IPS-18c (cell line): Measurements from ENCODE around the gene METTL1.
A peak's percentile ranks its signal among the peaks of the same experiment; 100 is the strongest.

Source experiments
- H3K4me3 ChIP-seq: 2 replicates; pipeline ENCODE4 v1.7.0; 2013; ENCODE audit warnings: low read depth, mild to moderate bottlenecking, low read length, moderate library complexity; ENCODE audit not compliant: insufficient read depth
- H3K9me3 ChIP-seq: one replicate; pipeline ENCODE4 v1.6.1; 2013; ENCODE audit warnings: mild to moderate bottlenecking, low read length, moderate library complexity; ENCODE audit not compliant: control insufficient read depth, insufficient read depth

The METTL1 gene

DNA sequence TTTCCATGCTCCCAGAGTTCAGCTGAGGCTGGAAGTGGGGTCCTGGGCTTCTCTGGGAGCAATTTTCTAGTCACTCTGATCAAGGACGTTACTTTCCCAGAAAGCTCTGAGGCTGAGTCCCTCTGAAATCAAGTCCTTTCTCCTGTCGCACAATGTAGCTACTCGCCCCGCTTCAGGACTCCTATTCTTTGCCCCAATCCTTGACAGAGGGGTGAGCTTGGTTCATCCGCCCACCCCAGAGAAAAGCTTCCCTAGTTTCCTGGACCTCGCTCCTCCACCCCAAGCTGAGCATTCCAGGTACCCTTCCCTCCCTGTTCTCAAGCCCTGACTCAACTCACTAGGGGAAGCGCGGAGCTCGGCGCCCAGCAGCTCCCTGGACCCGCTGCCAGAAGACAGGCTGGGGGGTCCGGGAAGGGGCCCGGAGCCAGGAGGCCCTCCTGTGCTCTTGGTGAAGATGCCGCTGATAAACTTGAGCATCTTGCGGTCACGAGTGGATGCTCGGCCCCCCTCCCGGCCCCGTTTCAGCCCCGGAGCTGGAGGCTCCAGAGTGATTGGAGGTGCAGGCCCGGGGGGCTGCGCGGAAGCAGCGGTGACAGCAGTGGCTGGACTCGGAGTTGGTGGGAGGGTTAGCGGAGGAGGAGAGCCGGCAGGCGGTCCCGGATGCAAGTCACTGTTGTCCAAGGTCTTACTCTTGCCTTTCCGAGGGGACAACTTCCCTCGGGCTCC is 35.0 kb downstream of the METTL1 start:
- peak overlapping the region; percentile 53 for H3K4me3 ChIP-seq

DNA sequence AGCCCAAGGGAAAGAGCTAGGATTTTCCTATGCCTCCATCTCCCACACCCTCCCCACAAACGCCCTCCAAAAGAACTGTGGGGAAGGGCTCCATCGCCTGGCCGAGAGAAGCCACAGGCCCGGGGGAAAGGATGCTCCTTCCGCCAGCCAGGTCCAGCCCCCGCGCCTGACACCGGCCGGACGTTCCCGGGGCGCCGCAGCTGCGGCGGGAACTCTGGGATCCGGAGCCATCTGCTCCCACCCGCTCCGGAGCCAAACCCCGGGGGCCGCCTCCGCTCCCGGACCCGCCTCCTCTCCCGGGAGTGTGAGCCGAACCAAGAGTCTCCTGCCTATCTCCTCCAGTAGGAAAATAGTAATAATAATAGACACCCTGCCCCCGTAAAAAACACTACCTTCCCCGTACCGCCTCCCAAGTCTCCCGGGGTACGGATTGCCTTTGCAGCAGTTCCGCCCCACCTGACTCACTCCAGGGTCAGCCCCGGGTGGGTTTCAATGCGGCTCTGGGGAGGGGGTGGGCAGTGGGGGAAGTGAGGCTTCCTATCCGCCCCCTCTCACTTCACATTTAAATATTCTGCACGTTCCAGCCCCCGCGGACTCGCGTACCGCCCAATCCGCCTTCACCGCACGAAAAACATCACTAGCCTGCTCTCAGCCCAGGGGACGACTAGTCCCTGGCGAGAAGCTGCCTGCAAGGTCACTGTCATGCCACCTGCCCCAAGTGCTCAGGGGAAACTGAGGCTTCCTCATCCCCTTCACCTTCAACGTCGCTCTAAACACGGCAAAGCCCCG is 35.8 kb downstream of the METTL1 start:
- no peaks in the 10 kb centered on the region for H3K9me3 ChIP-seq
- H3K4me3 ChIP-seq: peak overlapping the region; percentile 53

More for the DNA sequence above, 35.0 kb downstream of the METTL1 start:
- no peaks in the 10 kb centered on the region for H3K9me3 ChIP-seq

DNA sequence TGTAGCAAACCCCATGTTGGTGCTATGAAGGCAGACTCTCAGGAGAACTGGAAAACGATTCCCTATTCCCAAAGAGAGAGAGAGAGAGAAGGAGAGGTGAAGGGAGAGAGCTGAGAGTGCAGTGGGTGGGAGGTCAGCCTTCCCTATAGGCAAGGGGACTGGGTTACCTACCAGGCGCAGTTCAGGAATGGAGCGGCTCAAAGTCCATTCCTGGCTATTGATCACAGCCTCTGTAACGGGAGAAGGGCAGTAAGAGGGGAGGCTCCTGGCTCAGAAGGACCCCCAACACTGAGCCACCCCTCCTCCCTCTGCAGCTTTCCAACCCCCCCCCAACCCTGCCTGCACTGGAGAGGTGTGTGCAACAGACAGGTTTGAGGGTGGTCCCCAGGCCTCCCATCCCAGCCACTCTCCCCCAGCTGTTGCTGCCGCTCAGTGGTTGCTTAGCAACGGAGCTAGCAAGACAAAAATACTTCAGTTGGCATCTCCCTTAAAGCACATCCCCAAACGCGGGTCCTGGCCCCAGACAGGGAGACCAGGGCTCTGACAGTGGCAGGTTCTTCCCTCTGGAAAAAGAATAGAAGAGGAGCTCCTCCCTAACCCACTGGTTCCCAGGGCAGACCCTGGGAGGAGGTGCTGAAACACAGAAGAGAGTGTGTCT is 36.6 kb downstream of the METTL1 start:
- H3K4me3 ChIP-seq: no peak overlapping the region

DNA sequence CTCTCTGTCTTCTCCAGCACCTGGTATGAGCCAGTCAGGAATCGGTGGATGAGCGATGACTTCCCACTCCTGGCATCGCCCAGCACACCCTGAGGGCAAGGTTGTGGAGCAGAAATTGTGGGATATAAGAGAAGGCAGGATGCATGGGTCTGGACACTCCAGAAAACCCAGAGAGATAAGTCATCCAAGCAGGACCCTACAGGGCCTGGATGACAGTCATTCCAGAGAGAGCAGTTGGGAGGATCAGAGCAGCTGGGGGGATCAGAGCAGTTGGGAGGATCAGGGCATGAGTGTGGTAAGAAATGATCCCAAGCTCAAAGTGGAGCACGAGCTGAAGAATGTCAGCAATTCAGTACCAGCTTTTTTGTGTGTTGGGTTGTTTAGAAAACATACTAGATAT is 37.3 kb downstream of the METTL1 start:
- H3K4me3 ChIP-seq: no peak overlapping the region
- H3K9me3 ChIP-seq: no peaks in the 10 kb centered on the region

More for the DNA sequence above, 36.6 kb downstream of the METTL1 start:
- H3K9me3 ChIP-seq: no peaks in the 10 kb centered on the region

DNA sequence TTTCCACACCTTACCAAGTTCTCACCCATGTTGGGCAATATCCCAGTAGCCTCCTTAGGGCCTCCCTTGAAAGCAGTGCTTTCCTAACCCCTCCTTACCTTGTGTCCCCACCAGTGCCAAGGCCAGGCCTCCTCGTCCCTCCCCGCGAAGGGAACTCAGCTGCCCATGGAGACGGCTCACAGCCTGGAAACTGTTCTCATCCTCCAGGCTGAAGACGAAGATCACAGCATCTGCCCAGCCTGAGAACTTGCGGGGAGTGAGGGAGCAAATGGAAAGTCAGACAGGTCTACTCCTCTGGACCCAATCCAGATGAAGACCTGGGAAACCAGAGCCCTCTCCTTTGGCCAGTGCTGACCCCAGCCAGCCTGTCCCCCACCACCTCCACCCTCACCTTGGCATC is 38.0 kb downstream of the METTL1 start:
- no peak overlapping the region for H3K4me3 ChIP-seq
- no peaks in the 10 kb centered on the region for H3K9me3 ChIP-seq

DNA sequence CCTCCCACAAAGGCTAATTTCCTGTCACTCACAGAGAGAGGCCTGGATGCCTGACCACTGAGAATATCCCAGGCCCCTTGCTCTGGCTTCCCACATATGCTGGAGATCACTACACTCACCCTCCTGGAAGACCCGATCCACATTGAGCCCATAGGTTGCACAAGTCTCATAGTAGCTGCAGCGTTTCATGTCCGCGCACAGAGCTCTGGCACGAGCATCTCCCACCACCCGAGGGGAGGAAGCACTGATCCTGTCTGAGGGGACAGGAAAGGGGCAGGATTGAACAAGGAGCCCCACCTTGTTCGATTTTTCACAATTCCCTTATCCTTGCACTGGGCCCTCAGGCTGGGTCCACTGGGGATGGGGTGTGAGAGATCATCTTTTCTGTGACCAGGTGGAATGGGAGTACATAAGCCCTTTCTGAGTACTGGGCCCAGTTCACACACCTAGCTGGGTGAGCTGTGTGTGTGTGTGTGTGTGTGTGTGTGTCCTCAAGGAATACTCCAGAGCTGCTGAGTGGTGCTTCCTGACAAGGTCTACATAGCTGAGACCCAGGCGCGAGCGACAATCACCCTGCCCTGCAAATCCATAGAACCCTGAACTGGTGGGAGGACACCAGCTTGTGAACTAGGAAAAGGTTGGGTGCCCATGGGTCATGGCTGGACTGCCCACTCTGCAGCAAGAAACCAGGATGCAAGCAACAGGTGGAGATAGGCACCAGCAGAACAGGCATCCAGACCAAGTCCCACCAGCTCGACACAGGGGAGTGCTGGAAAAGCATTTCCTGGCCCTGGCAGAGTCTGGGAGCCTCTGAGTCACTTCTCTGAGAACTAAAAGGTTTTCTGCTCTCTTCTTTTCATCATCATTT is 38.9 kb downstream of the METTL1 start:
- no peaks in the 10 kb centered on the region for H3K9me3 ChIP-seq
- no peak overlapping the region for H3K4me3 ChIP-seq

DNA sequence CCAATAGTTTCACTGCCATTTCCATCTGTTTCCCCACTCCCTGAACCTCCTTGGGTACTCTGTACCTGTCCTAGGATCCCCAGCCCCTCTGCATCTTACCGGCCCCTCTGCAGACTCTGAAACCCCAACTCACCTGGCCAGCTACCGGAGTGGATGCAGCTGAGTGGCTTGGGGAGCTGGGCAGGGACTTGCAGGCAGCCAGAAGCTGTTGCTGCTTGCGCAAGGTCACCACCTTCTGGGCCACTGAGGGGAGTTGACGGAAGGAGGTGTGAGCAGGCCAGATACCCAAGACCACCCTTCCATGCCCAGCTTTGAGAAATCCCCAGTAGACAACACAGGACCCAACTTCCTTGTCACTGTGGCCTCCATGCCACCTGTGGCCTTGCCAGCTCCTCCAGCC is 39.6 kb downstream of the METTL1 start:
- H3K9me3 ChIP-seq: no peaks in the 10 kb centered on the region
- no peak overlapping the region for H3K4me3 ChIP-seq

DNA sequence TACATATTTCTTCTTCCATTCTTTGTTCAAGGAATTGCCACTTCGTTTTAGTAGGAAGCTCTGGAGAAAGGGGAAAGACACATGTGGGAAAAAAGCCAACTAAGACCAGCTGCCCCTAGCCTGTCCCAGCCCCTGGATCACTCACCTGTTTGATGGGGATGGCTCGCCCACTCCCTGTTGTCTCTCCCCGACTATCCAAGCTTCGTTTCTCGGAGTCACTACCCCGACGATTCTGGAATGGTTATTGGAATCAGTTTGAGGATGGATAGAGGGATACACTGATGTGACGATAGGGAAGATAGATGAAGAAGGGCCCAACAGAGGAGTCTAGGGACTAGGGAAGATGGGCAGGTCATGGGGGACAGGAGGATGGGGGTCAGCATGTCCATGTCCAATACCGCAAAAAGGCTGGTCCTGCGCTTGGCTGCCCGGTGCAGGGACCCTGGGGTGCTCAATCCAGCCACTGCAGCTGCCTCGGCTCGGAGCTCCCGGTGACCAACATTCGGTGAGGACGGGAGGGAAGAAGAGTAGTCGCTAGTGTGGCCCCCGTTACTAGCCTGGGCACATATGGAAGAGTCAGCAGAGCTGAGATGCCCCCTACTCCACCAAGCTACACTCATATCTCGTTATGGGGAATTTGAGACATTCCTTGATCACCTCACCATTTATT is 40.4 kb downstream of the METTL1 start:
- H3K9me3 ChIP-seq: no peaks in the 10 kb centered on the region
- H3K4me3 ChIP-seq: no peak overlapping the region

DNA sequence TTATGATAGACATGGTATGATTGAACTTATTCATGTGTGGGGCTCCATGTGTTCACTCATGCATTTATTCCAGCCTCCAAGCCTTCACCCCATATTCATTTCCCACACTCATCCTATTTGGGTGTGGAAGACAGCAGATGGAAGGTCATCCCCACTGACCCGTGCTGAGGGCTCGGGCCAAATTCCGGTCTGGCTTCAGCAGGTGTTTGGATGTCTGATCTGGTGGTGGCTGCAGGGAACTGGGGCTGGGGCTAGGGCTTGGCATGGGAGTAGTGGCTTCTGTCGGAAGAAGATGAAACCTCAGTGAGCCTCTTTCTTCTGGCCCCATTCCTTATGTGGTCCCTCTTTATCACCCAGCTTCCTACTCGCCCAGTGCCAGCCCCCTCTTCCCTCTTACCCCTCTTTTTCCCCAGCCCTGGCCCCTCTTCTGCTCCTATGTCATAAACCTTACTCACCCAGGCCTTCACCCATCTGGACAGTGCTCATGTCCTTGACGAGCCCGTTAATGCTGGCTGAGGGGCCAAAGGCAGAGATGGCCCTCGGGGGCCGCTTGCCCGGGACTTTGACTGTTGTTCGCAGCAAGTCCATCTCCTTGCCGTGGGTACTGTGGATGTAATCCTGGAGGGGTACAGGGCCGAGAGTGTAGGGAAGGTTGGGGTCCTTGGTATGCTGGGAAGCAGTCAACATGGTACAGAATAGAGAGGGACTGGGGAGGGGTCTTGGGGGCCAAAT is 41.4 kb downstream of the METTL1 start:
- no peaks in the 10 kb centered on the region for H3K9me3 ChIP-seq

DNA sequence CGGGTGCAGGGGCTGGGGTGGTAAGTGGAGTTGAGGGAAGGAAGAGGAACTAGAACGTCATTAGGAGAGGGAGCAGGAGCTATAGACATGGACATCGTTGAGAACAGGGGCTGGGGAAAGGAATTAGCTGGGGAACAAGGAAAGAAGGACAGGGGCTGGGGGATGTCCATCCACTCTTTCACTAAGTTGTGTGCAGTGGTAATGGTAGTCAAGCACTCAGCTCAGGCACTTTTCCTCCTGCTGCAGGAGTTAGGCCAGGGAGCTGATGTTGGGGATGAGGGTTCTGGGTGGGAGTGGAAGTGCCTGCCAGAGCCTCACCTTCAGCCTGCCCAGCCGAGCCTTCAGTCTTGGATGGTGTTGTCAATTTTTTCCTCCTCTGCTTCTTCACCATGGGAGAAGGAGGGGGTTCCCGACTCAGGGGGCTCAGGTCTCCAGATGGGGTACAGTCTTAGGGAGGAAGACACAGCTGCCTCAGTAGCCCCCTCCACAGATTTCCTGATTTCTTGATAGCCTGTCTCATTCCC is 42.5 kb downstream of the METTL1 start:
- H3K4me3 ChIP-seq: no peak overlapping the region
- H3K9me3 ChIP-seq: no peaks in the 10 kb centered on the region

More for the DNA sequence above, 41.4 kb downstream of the METTL1 start:
- H3K4me3 ChIP-seq: no peak overlapping the region

DNA sequence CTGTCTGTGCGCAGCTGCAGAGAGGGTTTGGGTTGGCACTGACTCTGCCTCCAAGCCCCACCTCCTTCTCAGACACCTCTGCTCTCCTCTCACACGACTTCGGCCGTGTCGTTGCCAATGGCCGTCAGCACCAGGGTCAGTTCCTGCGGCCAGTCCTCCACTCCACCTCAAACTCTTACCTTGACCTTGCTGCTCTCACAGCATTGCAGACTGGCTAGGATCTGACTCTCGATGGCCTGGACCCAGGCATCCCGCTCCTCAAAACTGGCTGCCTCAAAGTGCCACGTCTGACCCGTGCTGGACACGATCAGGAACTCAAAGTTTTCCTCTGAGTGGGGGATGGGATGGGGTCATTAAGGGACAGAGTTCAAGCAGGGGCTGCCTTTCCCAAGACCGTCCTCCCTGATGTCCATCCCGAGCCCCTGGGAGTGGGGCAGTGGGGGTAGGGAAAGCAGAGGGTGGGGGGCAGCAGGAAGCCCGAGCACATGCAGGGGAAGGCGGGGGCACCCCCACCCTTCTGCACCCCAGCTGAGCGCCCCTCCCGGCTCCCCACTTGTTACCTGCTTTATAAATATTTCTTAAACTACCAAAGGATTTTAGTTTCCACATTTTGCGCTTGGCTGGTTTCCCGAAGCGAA is 44.0 kb downstream of the METTL1 start:
- H3K4me3 ChIP-seq: peak overlapping the region; percentile 40; the same call in 1 of the 2 replicates
- no peaks in the 10 kb centered on the region for H3K9me3 ChIP-seq

DNA sequence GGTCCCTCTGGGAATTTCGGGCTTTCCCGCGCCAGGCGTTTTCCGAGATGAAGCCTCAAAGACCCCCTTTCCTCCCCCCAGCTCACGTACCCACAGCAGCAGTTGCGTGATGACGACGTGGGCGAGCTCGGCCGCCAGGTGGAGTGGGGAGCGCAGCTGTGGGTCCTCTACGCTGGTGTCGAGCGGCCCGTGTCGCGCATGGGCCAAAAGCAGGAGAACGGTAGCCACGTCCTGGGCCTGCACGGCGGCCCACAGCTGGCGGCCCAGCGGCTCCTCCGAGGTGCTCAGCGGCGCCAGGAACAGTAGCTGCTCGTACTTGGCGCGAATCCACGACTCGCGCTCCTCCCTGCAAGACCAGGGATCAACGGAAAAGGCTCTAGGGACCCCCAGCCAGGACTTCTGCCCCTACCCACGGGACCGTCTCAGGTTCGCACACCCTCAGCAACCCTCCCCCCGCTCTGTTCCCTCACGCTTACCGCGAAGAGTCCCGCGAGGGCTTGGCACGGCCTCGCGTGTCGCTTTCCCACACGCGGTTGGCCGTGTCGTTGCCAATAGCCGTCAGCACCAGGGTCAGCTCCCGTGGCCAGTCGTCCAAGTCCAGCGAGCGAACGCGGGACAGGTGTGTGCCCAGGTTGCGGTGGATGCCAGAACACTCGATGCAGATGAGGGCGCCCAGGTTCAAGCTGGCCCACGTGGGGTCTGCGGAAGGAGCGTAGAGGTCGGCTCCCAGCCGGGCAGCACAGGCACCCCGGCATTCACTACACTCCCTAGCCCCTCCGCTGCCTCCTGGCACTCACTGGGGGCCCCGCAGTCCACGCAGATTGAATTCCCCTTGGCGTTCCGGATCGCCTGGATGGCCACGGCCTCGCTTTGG is 44.8 kb downstream of the METTL1 start:
- Histone ChIP-seq H3K4me3 (peak overlapping the region; percentile 63), H3K9me3 (no peaks in the 10 kb centered on the region)

DNA sequence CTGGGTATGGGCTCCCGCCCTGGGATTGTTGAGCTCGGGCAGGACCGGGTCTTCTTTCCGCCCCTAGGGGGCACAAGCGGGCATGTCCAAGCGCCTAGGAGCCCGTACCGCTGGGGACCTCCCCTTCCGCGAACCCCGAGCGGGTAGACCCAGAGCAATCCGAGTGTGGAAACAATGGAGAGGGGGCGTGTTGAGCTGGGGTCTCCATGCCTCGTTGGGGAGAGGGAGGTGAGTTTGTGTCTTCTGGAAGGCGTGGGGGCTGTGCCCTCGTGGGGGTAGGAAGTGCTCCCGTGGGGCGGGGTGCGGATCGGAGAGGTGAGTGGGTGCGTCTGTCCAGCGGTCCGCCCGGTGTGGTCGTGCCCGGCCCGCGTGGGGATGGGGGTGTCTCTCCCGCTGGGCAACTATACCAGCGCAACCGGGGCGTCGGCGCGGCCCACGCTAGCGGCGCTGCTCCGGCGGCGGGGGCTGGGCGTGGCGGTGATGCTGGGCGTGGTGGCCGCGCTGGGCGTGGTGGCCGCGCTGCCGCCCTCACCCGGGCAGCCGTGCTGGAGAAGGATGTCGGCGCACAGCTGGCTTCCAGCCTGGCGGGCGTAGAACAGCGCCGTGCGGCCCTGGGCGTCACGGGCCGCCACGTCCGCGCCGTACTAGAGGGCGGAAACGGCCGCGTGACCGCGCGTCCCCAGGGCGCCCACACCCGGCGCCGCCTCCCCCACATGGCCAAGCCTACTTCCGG is 45.6 kb downstream of the METTL1 start:
- H3K4me3 ChIP-seq: peak overlapping the region; percentile 63

DNA sequence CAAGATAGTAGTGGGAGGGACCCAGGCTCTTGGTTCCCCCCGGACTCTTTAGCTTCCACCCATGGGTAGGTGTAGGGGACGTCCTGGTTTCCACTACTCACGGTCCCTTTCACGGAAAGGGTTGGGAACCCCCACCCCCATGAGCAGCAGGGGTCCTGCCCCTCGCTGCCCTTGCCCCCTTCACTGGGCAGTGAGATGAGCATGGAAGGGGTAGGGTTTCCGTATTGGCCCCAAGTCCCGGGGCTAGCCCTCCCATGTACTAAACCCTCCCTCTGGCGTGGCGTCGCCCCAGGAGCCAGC is 46.1 kb downstream of the METTL1 start:
- Histone ChIP-seq H3K4me3 (peak overlapping the region; percentile 63), H3K9me3 (no peaks in the 10 kb centered on the region)

More for the DNA sequence above, 45.6 kb downstream of the METTL1 start:
- no peaks in the 10 kb centered on the region for H3K9me3 ChIP-seq
